ENCODE measurements around the gene METTL25.

- TF ChIP-seq POLR2A (IDR thresholded peaks at IDR 0.05) = no peak
- no peak for TF ChIP-seq CTCF (IDR thresholded peaks at IDR 0.05 in 4 of 5, conservative IDR thresholded peaks at IDR 0.05 in 1 of 5)
Measured at GRCh38 chr12:82357340-82357739, 989 bp upstream of the METTL25 start.
